ENCODE measurements around the gene FOXO1.

The FOXO1 gene

DNA sequence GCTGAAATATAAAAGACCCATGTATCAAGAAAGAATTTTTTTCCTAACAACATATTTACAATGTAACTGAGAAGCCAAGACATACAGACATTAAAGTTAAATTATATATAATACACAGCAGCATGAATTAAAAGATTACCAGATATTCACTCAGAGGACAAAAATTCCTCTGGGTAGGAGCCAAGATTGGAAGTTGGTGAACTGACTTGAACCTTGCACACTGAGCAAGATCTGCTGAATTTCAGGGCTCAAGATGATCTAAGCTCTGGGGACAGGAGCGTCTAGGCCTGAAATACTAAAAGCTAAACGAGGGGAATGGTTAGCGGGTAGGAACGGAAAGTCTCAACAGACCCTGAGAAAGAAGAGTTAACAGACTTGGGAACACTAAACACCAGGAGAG is 8.5 kb downstream of the FOXO1 start:
- Histone ChIP-seq H3K4me1 (ENCODE audit: insufficient read depth, low read length, poor library complexity, severe bottlenecking) (peaks cover 47% of the 10 kb centered on the region), H3K9me3 (ENCODE audit: insufficient read depth, low read depth, low read length) (no peaks in the 10 kb centered on the region), H3K79me2 (ENCODE audit: insufficient read depth, low read length) (peaks cover 73% of the 10 kb centered on the region; the same call in 1 of the 2 replicates), H3K4me3 (ENCODE audit: low read length, poor library complexity, severe bottlenecking) (no peak overlapping the region), H3K27me3 (ENCODE audit: insufficient read depth, low read length, poor library complexity, severe bottlenecking) (no peaks in the 10 kb centered on the region), H3K36me3 (ENCODE audit: insufficient read depth, low read length) (no peaks in the 10 kb centered on the region), H3F3A (ENCODE audit: low read depth) (peaks cover 3% of the 10 kb centered on the region; the same call in 1 of the 2 replicates), H3K4me2 (ENCODE audit: low read depth, low read length, poor library complexity, severe bottlenecking) (no peak overlapping the region), H3K9ac (ENCODE audit: low read depth, low read length, poor library complexity, severe bottlenecking) (no peak overlapping the region), H3K9me2 (replicated peaks; ENCODE audit: low read depth, low read length) (no peaks in the 10 kb centered on the region), H4K20me1 (ENCODE audit: insufficient read depth, low read length, poor library complexity, severe bottlenecking) (no peaks in the 10 kb centered on the region), H2AFZ (ENCODE audit: low read length) (no peak overlapping the region)
- no peak for TF ChIP-seq EZH2phosphoT487 (IDR thresholded peaks at IDR 0.05; ENCODE audit: borderline replicate concordance)
- TF ChIP-seq, protein P1, sequence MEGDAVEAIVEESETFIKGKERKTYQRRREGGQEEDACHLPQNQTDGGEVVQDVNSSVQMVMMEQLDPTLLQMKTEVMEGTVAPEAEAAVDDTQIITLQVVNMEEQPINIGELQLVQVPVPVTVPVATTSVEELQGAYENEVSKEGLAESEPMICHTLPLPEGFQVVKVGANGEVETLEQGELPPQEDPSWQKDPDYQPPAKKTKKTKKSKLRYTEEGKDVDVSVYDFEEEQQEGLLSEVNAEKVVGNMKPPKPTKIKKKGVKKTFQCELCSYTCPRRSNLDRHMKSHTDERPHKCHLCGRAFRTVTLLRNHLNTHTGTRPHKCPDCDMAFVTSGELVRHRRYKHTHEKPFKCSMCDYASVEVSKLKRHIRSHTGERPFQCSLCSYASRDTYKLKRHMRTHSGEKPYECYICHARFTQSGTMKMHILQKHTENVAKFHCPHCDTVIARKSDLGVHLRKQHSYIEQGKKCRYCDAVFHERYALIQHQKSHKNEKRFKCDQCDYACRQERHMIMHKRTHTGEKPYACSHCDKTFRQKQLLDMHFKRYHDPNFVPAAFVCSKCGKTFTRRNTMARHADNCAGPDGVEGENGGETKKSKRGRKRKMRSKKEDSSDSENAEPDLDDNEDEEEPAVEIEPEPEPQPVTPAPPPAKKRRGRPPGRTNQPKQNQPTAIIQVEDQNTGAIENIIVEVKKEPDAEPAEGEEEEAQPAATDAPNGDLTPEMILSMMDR (conservative IDR thresholded peaks at IDR 0.05; ENCODE audit: low read length), result no peak

DNA sequence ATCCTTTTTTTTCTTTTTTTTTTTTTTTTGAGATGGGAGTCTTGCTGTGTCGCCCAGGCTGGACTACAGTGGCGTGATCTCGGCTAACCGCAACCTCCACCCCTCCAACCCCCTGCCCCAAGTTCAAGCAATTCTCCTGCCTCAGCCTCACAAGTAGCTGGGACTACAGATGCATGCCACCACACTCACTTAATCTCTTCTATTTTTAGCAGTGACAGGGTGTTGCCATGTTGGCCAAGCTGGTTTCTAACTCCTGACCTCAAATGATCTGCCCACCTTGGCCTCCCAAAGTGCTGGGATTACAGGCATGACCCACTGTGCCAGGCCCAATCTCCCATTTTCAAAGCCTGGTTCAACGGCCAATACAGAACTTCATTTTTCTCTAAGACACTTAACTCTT is 9.1 kb downstream of the FOXO1 start:
- Histone ChIP-seq H3K36me3 (ENCODE audit: insufficient read depth, low read length) (no peaks in the 10 kb centered on the region), H2AFZ (ENCODE audit: low read length) (no peak overlapping the region), H3K4me1 (ENCODE audit: insufficient read depth, low read length, poor library complexity, severe bottlenecking) (peaks cover 47% of the 10 kb centered on the region), H3K9me2 (replicated peaks; ENCODE audit: low read depth, low read length) (no peaks in the 10 kb centered on the region), H3F3A (ENCODE audit: low read depth) (peaks cover 3% of the 10 kb centered on the region; the same call in 1 of the 2 replicates), H3K4me3 (ENCODE audit: low read length, poor library complexity, severe bottlenecking) (no peak overlapping the region), H3K79me2 (ENCODE audit: insufficient read depth, low read length) (peaks cover 76% of the 10 kb centered on the region; the same call in 1 of the 2 replicates), H3K4me2 (ENCODE audit: low read depth, low read length, poor library complexity, severe bottlenecking) (no peak overlapping the region), H3K9ac (ENCODE audit: low read depth, low read length, poor library complexity, severe bottlenecking) (no peak overlapping the region), H3K27me3 (ENCODE audit: insufficient read depth, low read length, poor library complexity, severe bottlenecking) (no peaks in the 10 kb centered on the region), H4K20me1 (ENCODE audit: insufficient read depth, low read length, poor library complexity, severe bottlenecking) (no peaks in the 10 kb centered on the region), H3K9me3 (ENCODE audit: insufficient read depth, low read depth, low read length) (no peaks in the 10 kb centered on the region)
- no peak for TF ChIP-seq EZH2phosphoT487 (IDR thresholded peaks at IDR 0.05; ENCODE audit: borderline replicate concordance)
- TF ChIP-seq, protein P1 (conservative IDR thresholded peaks at IDR 0.05; ENCODE audit: low read length), result no peak

- Histone ChIP-seq H3K4me2 (ENCODE audit: low read depth, low read length, poor library complexity, severe bottlenecking) (no peak overlapping the region), H2AFZ (ENCODE audit: low read length) (no peak overlapping the region), H3K36me3 (ENCODE audit: insufficient read depth, low read length) (no peaks in the 10 kb centered on the region), H3K9me2 (replicated peaks; ENCODE audit: low read depth, low read length) (no peaks in the 10 kb centered on the region), H3K79me2 (ENCODE audit: insufficient read depth, low read length) (peaks cover 75% of the 10 kb centered on the region; the same call in 1 of the 2 replicates), H3K27me3 (ENCODE audit: insufficient read depth, low read length, poor library complexity, severe bottlenecking) (no peaks in the 10 kb centered on the region), H3K4me1 (ENCODE audit: insufficient read depth, low read length, poor library complexity, severe bottlenecking) (peaks cover 50% of the 10 kb centered on the region), H4K20me1 (ENCODE audit: insufficient read depth, low read length, poor library complexity, severe bottlenecking) (no peaks in the 10 kb centered on the region), H3K9me3 (ENCODE audit: insufficient read depth, low read depth, low read length) (no peaks in the 10 kb centered on the region), H3K4me3 (ENCODE audit: low read length, poor library complexity, severe bottlenecking) (no peak overlapping the region), H3K9ac (ENCODE audit: low read depth, low read length, poor library complexity, severe bottlenecking) (no peak overlapping the region), H3F3A (ENCODE audit: low read depth) (peaks cover 3% of the 10 kb centered on the region; the same call in 1 of the 2 replicates)
- TF ChIP-seq, protein P1 (conservative IDR thresholded peaks at IDR 0.05; ENCODE audit: low read length), result no peak
- no peak for TF ChIP-seq EZH2phosphoT487 (IDR thresholded peaks at IDR 0.05; ENCODE audit: borderline replicate concordance)
Measured at GRCh38 chr13:40656358-40656757, 10.1 kb downstream of the FOXO1 start.
